GM18951 (cell line): ENCODE data around the gene CEBPA.
A peak's percentile ranks its signal among the peaks of the same experiment; 100 is the strongest.

Experiments used
- POLR2A ChIP-seq: IDR thresholded peaks from 4 replicates; pipeline ENCODE4 v1.6.1; 2011; ENCODE audit warnings: mild to moderate bottlenecking; ENCODE audit not compliant: insufficient read length, insufficient read depth; ENCODE audit errors: extremely low read depth
- in situ Hi-C: fragments of 300-500 bp; cut with MboI; formaldehyde crosslinking; loops from one replicate; pipeline ENCODE4 v1.12.0; 2022; ENCODE audit warnings: low sequenced_read_pairs, mixed read lengths, inconsistent platforms; ENCODE audit not compliant: unreplicated experiment

CEBPA gene

DNA sequence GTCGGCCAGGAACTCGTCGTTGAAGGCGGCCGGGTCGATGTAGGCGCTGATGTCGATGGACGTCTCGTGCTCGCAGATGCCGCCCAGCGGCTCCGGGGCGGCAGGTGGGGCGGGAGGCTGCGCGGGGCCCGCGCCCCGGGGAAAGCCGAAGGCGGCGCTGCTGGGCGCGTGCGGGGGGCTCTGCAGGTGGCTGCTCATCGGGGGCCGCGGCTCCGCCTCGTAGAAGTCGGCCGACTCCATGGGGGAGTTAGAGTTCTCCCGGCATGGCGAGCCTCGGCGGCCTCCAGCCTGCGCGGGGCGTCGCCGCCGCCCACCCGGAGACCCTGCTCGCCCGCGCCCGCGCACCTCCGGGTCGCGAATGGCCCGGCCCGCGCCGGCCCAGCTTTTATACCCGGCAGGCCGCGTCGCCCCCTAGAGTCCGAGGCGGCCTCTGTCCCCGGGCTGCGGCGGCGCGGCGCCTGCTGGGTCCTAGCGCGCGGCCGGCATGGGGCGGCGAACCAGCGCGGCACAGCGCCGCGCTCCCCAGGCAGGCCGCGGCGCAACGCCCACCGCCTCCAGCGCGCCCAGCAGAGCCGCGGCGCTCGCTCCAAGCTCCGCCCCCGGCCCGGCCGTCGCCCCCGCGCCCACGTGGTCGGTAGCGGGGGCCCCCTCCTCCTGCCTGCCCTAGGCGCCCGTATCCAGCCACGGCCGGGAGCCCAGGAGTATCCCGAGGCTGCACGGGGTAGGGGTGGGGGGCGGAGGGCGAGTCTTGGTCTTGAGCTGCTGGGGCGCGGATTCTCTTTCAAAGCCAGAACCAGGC is at the start of gene CEBPA:
CEBPA (minus strand) TSS at position 360 of the 799 bp plus-strand sequence; CDS start at position 240, 120 bp downstream.
- in situ Hi-C loops: no loop called here

DNA sequence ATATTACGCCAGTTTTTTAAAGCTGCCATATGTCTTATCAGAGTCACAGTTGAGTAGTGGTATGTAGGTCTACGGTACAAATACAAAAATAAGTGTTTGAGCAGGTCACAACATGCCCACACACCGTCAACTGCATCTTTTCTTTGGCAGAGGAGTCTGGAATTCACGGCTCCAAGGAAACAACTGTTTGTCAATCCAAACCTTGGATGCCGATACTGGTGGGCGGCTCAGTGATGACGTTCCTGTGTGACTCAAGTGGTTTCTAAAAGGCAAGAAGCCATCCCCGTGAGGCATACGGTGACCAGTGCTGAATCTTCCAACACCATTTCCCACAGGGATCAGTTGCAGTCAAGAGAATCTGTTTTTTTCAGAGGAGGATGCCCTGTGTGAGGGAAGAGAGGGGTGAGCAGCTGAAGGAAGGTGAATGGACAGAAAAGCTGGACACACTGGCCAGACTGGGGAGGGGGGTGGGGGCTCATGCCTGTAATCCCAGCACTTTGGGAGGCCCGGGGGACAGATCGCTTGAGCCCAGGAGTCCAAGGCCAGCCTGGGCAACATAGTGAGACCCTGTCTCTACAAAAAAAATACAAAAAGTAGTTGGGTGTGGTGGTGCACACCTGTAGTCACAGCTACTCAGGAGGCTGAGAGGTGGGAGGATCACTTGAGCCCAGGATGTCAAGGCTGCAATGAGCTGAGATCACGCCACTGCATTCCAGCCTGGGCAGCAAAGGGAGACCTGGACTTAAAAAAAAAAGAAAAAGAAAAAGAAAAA is 48.4 kb upstream of the CEBPA start:
- in situ Hi-C loops: no loop called here
- TF ChIP-seq POLR2A: no peak

More for the DNA sequence above, at the start of gene CEBPA:
- TF ChIP-seq POLR2A: peak; percentile 56

DNA sequence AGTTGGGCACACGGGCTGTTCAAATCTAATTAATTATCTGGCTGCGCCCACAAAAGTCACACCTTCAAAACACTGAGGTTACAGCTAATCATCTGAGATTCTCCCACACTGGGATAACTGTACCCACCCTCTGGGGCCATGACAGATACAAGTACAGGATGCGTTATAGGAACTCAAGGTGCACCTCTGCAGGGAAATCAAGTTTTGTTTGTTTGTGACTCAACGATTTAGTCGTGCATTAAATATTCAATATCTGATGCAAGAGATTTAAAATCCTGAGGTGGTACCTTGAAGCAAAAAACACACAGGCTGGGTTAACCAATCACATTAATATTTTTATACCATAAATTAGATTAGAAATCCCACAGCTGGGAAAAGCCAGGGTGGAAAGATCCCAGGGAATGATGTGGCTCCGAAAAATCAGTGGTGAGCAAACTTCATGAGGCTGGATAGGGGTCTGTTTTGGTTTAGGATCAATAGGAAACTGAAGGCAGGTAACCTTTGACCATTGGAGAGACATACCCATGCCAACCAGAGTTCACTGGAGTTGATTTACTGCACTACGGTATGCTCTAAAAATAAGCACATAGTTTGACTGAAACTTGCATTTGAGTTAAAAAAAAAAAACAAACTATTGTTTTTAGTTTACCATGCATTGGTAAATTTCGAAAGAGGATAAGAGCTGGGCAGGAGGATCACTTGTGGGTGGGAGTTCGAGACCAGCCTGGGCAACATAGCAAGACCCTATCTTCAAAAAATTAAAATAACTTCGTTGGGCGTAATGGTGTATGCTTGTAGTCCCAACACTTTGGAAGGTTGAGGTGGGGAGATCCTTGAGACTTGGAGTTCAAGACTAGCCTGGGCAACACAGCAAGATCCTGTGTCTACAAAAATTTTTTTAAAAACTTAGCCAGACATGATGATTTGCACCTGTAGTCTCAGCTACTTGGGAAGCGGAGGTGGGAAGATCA is 47.3 kb upstream of the CEBPA start:
- no peak for TF ChIP-seq POLR2A
- in situ Hi-C loops: no loop called here

DNA sequence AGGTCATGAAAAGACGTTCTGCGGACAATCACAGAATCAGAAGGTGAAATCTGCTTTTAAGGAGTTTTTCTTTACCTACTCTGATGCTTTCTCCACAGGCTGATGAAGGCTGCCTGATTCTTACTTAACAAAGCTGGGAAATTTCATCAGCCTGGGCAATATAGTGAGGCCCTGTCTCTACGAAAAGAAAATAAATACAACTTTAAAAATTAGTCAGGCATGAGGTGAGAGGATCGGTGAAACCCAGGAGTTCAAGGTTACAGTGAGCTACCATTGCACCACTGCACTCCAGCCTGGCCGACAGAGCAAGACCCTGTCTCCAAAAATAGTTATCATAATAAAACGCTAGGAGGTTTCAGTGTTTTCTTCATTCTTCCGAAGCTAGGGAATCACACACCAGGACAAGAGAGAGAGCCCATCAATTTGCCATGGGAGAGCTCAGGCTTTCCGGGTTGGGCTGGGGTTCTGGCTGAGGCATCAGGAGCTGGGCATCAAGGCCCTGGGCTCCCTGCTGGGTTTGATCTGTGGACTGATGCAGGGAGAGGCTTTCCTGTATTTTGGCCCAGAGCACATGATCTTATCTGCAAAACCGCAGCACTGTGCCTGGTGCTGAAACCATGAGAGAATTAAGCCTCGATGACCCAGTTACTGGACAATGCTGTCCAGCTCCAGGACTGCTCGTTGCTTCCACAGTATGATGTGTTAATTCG is 46.1 kb upstream of the CEBPA start:
- in situ Hi-C loops: no loop called here
- no peak for TF ChIP-seq POLR2A

DNA sequence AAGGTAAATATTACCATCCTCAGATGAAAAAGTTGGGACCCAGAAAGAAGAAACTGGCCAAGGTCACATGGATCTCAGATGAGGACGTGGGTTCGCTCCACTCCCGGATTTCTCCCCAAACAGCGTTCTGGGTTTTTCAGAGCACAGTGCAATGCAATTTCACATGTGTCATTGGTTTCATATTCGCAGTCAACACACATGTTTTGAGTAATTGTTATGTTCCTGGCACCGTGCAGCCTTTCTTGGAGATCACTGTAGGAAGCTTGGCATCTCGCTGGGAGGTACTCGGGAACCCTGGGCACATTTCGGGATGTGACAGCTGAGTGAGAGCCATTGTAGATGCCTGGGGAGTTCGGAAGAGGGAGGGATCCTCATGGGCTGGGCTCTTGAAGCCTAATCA is 45.0 kb upstream of the CEBPA start:
- in situ Hi-C loops: no loop called here
- no peak for TF ChIP-seq POLR2A

DNA sequence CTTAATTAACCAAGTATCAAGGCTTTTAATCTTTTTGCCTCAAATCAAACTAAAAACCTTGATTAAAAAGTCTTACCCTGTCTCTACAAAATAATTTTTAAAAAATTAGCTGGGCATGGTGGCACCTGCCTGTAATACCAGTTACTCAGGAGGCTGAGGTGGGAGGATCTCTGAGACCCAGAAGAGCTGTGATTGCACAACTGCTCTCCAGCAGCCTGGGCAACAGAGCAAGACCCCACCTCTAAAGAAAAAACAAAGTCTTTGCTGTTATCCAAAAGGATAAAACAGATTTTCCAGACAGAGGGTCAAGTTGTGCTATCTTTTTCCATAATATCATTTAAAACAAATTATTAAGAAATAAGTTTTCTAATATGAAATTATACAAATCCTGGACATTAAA is 44.3 kb upstream of the CEBPA start:
- in situ Hi-C loops: no loop called here
- no peak for TF ChIP-seq POLR2A

DNA sequence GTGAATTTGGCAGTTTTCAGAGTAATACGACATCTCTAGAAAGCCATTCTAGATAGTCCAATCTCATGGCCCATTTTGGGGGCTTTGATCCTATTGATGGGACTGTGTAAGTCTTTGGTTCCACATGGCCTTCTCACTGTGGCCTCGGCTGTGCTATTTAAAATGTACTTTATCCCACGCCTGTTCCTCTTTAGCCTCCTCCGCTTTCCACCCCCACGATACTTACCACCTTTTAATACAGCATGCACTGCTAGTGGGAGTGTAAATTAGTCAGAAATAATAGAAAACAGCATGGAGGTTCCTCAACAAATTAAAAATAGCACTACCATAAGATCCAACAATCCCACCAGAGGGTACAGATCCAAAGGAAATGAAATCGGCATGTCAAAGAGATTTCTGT is 42.8 kb upstream of the CEBPA start:
- in situ Hi-C loops: no loop called here
- TF ChIP-seq POLR2A: no peak

DNA sequence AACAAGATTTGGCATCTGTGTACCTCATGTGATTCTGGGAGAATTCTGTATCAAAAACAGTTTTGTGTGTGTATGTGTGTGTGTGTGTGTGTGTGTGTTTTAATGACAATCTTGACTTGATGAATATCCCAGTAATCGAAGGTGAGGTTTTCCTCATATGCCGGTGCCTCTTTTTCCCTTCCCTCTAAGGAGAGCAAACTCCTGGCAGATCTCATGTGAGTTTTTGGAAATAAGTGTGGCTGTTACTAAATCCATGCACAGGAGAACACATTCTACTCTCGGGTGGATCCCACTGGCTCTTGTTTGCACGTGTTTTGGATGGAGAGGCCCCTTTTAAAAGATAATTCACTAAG is 42.2 kb upstream of the CEBPA start:
- no peak for TF ChIP-seq POLR2A
- in situ Hi-C loops: no loop called here

DNA sequence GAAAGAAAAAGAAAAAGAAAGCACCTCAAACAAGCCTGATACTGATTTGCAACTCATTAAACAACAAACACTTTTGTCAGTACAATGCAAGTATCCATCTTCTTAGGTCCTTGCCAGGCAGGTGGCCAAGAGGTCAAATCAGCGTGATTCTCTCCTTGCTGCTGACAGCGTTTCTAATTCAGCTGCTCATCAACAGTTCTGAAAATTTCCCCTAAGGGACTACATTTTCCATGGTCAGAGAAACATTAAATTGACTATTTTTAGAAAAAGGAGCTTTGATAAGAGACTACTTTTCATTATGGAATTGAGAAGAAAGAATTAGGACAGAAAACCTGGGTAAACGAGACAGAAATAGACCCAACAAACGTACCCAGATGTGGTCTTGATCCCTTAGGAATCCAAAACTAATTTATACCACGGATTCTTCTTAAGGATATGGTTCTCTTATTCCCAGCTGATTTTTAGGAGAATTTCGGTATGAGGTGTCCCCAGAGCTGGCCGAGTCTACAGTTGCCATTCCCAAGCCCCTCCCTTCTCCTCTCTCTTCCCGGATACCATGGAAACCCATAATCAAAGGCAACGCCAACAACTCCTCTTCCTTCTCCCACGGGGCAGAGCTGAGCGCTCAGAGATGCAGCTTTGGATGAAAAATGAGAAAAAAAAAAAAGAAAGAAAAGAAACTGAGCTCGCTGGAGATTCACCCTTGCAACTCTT is 41.7 kb upstream of the CEBPA start:
- TF ChIP-seq POLR2A: no peak
- in situ Hi-C loops: no loop called here

DNA sequence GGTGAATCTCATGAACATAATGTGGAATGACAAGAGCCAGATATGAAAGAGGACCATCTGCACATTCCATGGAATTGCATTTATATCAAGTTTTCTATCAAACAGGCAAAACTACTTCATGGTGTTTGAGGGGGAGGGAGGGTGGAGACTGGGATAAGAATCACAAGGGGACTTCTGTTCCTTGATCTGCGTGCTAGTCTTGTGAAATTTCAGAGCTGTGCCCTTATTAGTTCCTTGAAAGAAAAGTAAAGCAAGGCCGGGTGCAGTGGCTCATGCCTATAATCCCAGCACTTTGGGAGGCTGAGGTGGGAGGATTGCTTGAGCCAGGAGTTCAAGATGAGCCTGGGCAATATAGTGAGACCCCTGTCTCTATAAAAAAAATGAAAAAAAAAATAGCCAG is 41.0 kb upstream of the CEBPA start:
- in situ Hi-C loops: no loop called here
- TF ChIP-seq POLR2A: no peak

DNA sequence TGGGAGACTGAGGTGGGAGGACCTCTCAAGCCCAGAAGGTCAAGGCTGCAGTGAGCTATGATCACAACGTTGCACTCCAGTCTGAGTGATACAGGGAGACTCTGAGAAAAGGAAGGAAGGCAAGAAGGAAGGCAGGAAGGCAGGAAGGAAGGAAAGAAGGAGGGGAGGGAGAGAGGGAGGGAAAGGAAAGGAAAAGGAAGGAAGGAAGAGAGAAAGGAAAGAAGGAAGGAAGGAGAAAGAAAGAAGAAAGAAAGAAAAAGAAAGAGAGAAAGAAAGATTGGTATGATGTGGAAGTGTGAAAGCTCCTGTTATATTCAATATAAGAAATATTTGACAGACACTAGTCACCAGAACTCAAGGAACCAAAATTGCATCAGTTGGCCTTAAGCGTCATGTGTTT is 38.7 kb upstream of the CEBPA start:
- no peak for TF ChIP-seq POLR2A
- in situ Hi-C loops: no loop called here

DNA sequence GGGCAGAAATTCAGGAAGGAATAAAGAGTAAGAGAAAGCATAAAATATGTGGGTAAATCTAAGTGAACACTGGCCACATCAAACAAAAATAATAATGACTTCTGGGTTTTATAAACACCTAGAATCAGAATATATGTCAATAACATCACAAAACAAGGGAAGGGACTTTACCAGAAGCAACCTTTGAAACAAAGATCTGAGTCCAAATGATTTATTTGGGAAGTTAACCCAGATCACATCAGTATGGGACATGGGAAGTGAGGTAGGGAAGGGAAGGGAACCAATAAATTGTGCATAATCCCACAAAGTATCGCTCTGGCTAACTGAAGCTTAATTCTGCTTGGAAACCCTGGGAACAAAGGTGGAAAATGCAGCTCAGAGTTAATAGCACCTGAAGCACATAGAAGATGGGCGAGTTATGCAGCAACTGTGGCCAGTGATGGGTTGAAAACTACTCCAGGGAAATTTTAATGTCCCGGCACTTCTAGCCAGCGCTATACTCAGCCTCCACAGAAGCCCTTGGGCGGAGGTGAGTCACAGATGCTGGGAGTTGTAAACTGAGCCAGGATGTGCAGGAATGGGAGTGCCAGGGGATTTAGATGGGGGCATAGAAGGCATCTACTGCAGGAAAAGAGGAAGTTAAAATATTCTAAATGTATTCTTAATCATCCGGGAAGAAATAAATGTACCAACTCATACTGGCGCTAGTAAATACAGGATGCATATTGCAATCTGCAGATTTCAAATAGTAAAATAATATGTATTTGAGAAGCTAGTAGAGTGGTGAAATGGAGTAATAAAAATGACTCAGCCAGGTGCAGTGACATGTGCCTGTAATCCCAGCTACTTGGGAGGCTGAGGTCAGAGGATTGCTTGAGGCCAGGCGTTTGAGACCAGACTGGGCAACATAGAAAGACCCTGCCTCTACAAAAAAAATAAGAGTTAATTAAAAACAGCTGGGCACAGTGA is 37.0 kb upstream of the CEBPA start:
- in situ Hi-C loops: no loop called here

More for the DNA sequence above, 37.0 kb upstream of the CEBPA start:
- TF ChIP-seq POLR2A: no peak
